Posterior vena cava (tissue), 2 donors: ENCODE results near the gene CRYBB2. TPM values are rescaled to one million over a fixed set of nuclear protein-coding genes. Genes with fewer than 3 reads are reported as not detected.
A peak's percentile ranks its signal among the peaks of the same experiment; 100 is the strongest.
"Not testable (repeated sequence)": the region's sequence is repeated elsewhere in the genome, so short reads cannot be mapped to it uniquely, and the experiment has no call there.

Source experiments
- DNase-seq: peaks from one replicate; pipeline ENCODE4 v3.0.0-alpha.2; 2020; ENCODE audit warnings: low spot score
- intact Hi-C, 2 donors: fragments of 100-400 bp; cut with DNase I; formaldehyde crosslinking; loops; one replicate each; pipeline versions ENCODE4 v1.14.1 to v1.14.2; 2022 to 2023
- total RNA-seq, 2 donors: library from RNA; stranded (reverse); fragmentation: NEBNext Ultra II Directional; extraction: Animal tissue kit (Norgen Biotek cat#: 25700); gene quantifications; one replicate each; pipeline ENCODE4 v1.2.1, GENCODE V29; 2021
- donor health status: DM: yes; HTN: yes; CAD: no.
- donor health status: DM: yes; HTN: yes; CAD: no.

The CRYBB2 gene
- total RNA-seq, 2 donors from 2014 or later = not detected

- intact Hi-C loops = no loop called here
- no peak for DNase-seq
Measured at GRCh38 chr22:25223269-25223850, 3.9 kb downstream of the CRYBB2 start.

- intact Hi-C loops = no loop called here
- DNase-seq = no peak
Measured at GRCh38 chr22:25228822-25229221, 9.4 kb downstream of the CRYBB2 start.

GRCh38 chr22:25230760-25231159 lies 11.3 kb downstream of the CRYBB2 start:
- DNase-seq, intact Hi-C loops: not testable (repeated sequence)

- intact Hi-C loops = no loop called here
- DNase-seq = no peak
Measured at GRCh38 chr22:25232301-25232700, 12.9 kb downstream of the CRYBB2 start.

- DNase-seq, intact Hi-C loops: not testable (repeated sequence)
Measured at GRCh38 chr22:25233706-25234105, 14.3 kb downstream of the CRYBB2 start.

- intact Hi-C loops = no loop called here
Measured at GRCh38 chr22:25235547-25236290, 16.3 kb downstream of the CRYBB2 start.

GRCh38 chr22:25236417-25236816 lies 17.0 kb downstream of the CRYBB2 start:
- DNase-seq = no peak
- intact Hi-C loops = no loop called here

More at GRCh38 chr22:25235547-25236290, 16.3 kb downstream of the CRYBB2 start:
- DNase-seq = peak; percentile 87

- DNase-seq = no peak
- intact Hi-C loops = no loop called here
Measured at GRCh38 chr22:25237503-25237902, 18.1 kb downstream of the CRYBB2 start.

- intact Hi-C loops, DNase-seq: not testable (repeated sequence)
Measured at GRCh38 chr22:25238058-25238457, 18.6 kb downstream of the CRYBB2 start.

- DNase-seq, intact Hi-C loops: not testable (repeated sequence)
Measured at GRCh38 chr22:25255169-25255568, 35.7 kb downstream of the CRYBB2 start.

- intact Hi-C loops, DNase-seq: not testable (repeated sequence)
Measured at GRCh38 chr22:25267567-25267966, 48.1 kb downstream of the CRYBB2 start.

GRCh38 chr22:25268902-25269301 lies 49.5 kb downstream of the CRYBB2 start:
- DNase-seq = not testable (repeated sequence)

GRCh38 chr22:25270061-25270460 lies 50.6 kb downstream of the CRYBB2 start:
- DNase-seq, intact Hi-C loops: not testable (repeated sequence)

More at GRCh38 chr22:25268902-25269301, 49.5 kb downstream of the CRYBB2 start:
- intact Hi-C loops = not testable (repeated sequence)

GRCh38 chr22:25273231-25273630 lies 53.8 kb downstream of the CRYBB2 start:
- intact Hi-C loops, DNase-seq: not testable (repeated sequence)

GRCh38 chr22:25273928-25274327 lies 54.5 kb downstream of the CRYBB2 start:
- intact Hi-C loops, DNase-seq: not testable (repeated sequence)

- DNase-seq, intact Hi-C loops: not testable (repeated sequence)
Measured at GRCh38 chr22:25280118-25280517, 60.7 kb downstream of the CRYBB2 start.

Other genes starting within 250 kb of the CRYBB2 start
- not detected for gene CRYBB3, start 19.8 kb upstream of the CRYBB2 start, total RNA-seq